Measurements from ENCODE around the gene THSD8.

The THSD8 gene

GRCh38 chr19:12789098-12789903, 12.6 kb upstream of the THSD8 start:
- no peak for TF ChIP-seq CTCF (IDR thresholded peaks at IDR 0.05)
- Histone ChIP-seq H3K27ac (peak overlapping the region; percentile 97 to 99), H3K4me3 (peak overlapping the region; percentile 97)
- DNase-seq (ENCODE audit: low spot score), result no peak

- H3K4me3 ChIP-seq, result peak overlapping the region; percentile 97
- DNase-seq (ENCODE audit: low spot score), result peak; percentile 99
- TF ChIP-seq CTCF (IDR thresholded peaks at IDR 0.05), result no peak
- H3K27ac ChIP-seq, result peak overlapping the region; percentile 97 to 99
Observed at GRCh38 chr19:12789904-12790619, 11.8 kb upstream of the THSD8 start.

GRCh38 chr19:12790628-12791344, 11.1 kb upstream of the THSD8 start:
- peak overlapping the region; percentile 97 for H3K4me3 ChIP-seq
- no peak for DNase-seq (ENCODE audit: low spot score)
- peak overlapping the region; percentile 97 to 99 for H3K27ac ChIP-seq
- no peak for TF ChIP-seq CTCF (IDR thresholded peaks at IDR 0.05)

GRCh38 chr19:12791345-12792050, 10.4 kb upstream of the THSD8 start, which contains the start of gene JUNB:
Gene JUNB, plus strand, starts transcription at chr19:12791486. Its CDS starts 286 bp downstream, at chr19:12791772.
- TF ChIP-seq CTCF (IDR thresholded peaks at IDR 0.05), result no peak
- peak within 1 kb of the TSS; percentile 97 to 99 for H3K27ac ChIP-seq
- DNase-seq (ENCODE audit: low spot score), result peak; percentile 99
- H3K4me3 ChIP-seq, result peak within 1 kb of the TSS; percentile 97

GRCh38 chr19:12792051-12792852, 9.6 kb upstream of the THSD8 start:
- DNase-seq (ENCODE audit: low spot score), result peak; percentile 85

More at GRCh38 chr19:12792051-12792852, 9.6 kb upstream of the THSD8 start:
- Histone ChIP-seq H3K27ac (peak overlapping the region; percentile 97 to 99), H3K4me3 (peak overlapping the region; percentile 97)
- TF ChIP-seq CTCF (IDR thresholded peaks at IDR 0.05), result no peak

Measured in coronary artery (tissue), 2 donors.